ENCODE results near the gene ATP5F1C. TPM values are rescaled to one million over a fixed set of nuclear protein-coding genes. Genes with fewer than 3 reads are reported as not detected.

ATP5F1C gene
- total RNA-seq, 1 donor from 2014 or later: 229 TPM

DNA sequence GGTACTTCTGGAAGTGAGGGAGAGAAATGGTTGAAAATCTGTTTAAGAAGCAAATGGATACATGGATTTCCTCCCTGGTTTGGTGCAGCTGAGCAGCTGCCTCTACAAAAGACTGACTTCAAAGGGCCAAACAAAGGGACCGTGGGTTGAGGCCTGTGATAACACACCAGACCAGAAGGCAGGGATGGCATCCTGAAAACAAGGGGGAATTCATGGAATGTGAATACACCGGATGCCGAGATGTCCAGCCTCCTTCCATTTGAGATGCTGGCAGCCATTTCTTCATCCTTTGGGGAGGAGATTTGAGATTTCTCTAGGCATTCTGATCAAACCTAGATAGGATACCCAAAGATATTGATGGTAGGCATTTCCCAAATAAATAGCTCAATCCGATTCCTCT, 67.2 kb downstream of the ATP5F1C start:
- DNase-seq: no peak
- H3K36me3 Mint-ChIP-seq (ENCODE audit: unreplicated experiment): no peaks in the 10 kb centered on the region
- no peak overlapping the region for H3K4me3 Mint-ChIP-seq (ENCODE audit: unreplicated experiment)
- H3K4me1 Mint-ChIP-seq (ENCODE audit: low read depth, unreplicated experiment): no peaks in the 10 kb centered on the region
- H3K27ac Mint-ChIP-seq (ENCODE audit: unreplicated experiment): no peak overlapping the region
- TF ChIP-seq, protein P1, sequence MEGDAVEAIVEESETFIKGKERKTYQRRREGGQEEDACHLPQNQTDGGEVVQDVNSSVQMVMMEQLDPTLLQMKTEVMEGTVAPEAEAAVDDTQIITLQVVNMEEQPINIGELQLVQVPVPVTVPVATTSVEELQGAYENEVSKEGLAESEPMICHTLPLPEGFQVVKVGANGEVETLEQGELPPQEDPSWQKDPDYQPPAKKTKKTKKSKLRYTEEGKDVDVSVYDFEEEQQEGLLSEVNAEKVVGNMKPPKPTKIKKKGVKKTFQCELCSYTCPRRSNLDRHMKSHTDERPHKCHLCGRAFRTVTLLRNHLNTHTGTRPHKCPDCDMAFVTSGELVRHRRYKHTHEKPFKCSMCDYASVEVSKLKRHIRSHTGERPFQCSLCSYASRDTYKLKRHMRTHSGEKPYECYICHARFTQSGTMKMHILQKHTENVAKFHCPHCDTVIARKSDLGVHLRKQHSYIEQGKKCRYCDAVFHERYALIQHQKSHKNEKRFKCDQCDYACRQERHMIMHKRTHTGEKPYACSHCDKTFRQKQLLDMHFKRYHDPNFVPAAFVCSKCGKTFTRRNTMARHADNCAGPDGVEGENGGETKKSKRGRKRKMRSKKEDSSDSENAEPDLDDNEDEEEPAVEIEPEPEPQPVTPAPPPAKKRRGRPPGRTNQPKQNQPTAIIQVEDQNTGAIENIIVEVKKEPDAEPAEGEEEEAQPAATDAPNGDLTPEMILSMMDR (IDR thresholded peaks at IDR 0.05; ENCODE audit: partially characterized antibody, unreplicated experiment): no peak
- H3K9me3 Mint-ChIP-seq (ENCODE audit: unreplicated experiment): no peaks in the 10 kb centered on the region
- H3K27me3 Mint-ChIP-seq (ENCODE audit: unreplicated experiment): no peaks in the 10 kb centered on the region

DNA sequence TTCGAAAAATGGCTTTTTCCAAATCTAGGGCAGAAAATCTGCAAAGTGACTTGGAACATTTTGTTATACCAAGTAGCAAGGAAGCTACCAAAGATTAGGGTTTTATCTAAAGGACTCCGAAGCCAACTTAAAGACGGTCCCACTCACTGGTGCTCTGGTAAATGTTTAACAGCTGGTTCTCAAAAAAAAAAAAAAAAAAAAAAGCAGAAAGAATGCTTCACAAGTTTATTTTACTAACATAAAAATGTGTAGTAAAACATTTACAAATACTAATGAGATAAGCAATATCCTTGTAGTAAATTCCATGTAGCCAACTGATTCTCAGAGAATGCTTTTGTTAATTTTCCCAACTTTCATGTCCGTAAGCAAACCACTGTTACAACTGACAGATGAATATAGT, 68.7 kb downstream of the ATP5F1C start:
- no peaks in the 10 kb centered on the region for H3K27me3 Mint-ChIP-seq (ENCODE audit: unreplicated experiment)
- no peaks in the 10 kb centered on the region for H3K4me1 Mint-ChIP-seq (ENCODE audit: low read depth, unreplicated experiment)
- TF ChIP-seq, protein P1 (IDR thresholded peaks at IDR 0.05; ENCODE audit: partially characterized antibody, unreplicated experiment): no peak
- H3K4me3 Mint-ChIP-seq (ENCODE audit: unreplicated experiment): no peak overlapping the region
- DNase-seq: no peak
- H3K9me3 Mint-ChIP-seq (ENCODE audit: unreplicated experiment): peaks cover 2% of the 10 kb centered on the region
- peaks cover 3% of the 10 kb centered on the region for H3K36me3 Mint-ChIP-seq (ENCODE audit: unreplicated experiment)
- H3K27ac Mint-ChIP-seq (ENCODE audit: unreplicated experiment): no peak overlapping the region

GRCh38 chr10:7857262-7857661, 69.3 kb downstream of the ATP5F1C start:
- no peak for DNase-seq
- peaks cover 4% of the 10 kb centered on the region for H3K9me3 Mint-ChIP-seq (ENCODE audit: unreplicated experiment)
- TF ChIP-seq, protein P1 (IDR thresholded peaks at IDR 0.05; ENCODE audit: partially characterized antibody, unreplicated experiment): no peak
- H3K4me3 Mint-ChIP-seq (ENCODE audit: unreplicated experiment): no peak overlapping the region
- no peak overlapping the region for H3K27ac Mint-ChIP-seq (ENCODE audit: unreplicated experiment)
- peaks cover 9% of the 10 kb centered on the region for H3K36me3 Mint-ChIP-seq (ENCODE audit: unreplicated experiment)
- H3K4me1 Mint-ChIP-seq (ENCODE audit: low read depth, unreplicated experiment): no peaks in the 10 kb centered on the region
- H3K27me3 Mint-ChIP-seq (ENCODE audit: unreplicated experiment): peaks cover 2% of the 10 kb centered on the region

Other genes with a start within 250 kb of the ATP5F1C start
- gene ITIH5, start 121.2 kb upstream of the ATP5F1C start, total RNA-seq (ENCODE audit: unreplicated experiment): 0.29 TPM
- not detected for gene ITIH2, start 84.9 kb upstream of the ATP5F1C start, total RNA-seq (ENCODE audit: unreplicated experiment)
- gene KIN, start 184 bp upstream of the ATP5F1C start, total RNA-seq (ENCODE audit: unreplicated experiment): 12.9 TPM
- 10.2 TPM for gene TAF3, start 30.3 kb downstream of the ATP5F1C start, total RNA-seq (ENCODE audit: unreplicated experiment)